NCI-H82 treated with DMSO at 0.1 percent for 48 hours (cell line): ENCODE data around the gene ALDH5A1.
A peak's percentile ranks its signal among the peaks of the same experiment; 100 is the strongest.

Experiments used
- DNase-seq: peaks from one replicate; lab custom pipeline; 2025; ENCODE audit not compliant: unreplicated experiment; lab: John Stamatoyannopoulos, UW

Gene ALDH5A1

GRCh38 chr6:24494821-24495795 is at the start of gene ALDH5A1:
Gene ALDH5A1, plus strand, starts transcription at chr6:24494969. Its CDS starts 28 bp downstream, at chr6:24494997.
- no peak for DNase-seq

DNA sequence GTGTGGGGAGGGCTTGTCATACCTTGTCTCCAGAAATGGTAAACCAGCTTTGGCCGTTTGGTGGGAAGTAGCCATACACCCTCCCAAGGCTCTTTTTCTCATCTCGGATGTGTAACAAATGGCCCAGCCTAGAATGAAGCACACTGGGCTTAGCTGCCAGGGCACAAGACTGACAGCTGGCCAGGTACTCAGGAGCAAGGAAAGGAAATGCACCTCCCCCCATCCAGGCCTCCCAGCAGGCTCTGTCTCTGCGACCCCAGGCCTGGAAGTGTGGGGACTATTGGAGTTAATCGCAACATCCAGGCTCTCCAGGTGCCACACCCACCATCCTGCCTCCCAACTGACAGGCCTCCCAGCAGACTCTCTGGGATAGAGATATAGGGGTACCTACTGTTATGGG is 49.1 kb upstream of the ALDH5A1 start:
- no peak for DNase-seq

GRCh38 chr6:24446670-24447069 is 48.1 kb upstream of the ALDH5A1 start:
- no peak for DNase-seq

DNA sequence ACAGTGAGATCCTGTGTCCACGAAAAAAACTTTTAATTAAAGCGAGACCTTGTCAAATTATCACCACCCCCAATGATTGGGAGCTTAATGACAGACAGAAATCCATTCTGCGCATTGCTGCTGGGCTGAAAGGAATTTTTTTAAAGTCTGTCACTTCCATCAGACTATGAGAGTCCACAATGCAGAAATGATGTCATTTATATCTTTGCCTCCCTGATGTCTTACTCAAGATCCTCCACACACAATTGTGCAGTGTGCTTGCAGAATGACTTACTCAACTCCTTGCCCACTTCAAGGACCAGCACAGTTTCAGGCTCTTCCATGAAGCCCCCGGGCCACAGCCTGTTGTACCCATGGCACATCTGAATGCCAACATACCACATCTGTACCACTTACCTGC is 46.4 kb upstream of the ALDH5A1 start:
- DNase-seq = no peak

DNA sequence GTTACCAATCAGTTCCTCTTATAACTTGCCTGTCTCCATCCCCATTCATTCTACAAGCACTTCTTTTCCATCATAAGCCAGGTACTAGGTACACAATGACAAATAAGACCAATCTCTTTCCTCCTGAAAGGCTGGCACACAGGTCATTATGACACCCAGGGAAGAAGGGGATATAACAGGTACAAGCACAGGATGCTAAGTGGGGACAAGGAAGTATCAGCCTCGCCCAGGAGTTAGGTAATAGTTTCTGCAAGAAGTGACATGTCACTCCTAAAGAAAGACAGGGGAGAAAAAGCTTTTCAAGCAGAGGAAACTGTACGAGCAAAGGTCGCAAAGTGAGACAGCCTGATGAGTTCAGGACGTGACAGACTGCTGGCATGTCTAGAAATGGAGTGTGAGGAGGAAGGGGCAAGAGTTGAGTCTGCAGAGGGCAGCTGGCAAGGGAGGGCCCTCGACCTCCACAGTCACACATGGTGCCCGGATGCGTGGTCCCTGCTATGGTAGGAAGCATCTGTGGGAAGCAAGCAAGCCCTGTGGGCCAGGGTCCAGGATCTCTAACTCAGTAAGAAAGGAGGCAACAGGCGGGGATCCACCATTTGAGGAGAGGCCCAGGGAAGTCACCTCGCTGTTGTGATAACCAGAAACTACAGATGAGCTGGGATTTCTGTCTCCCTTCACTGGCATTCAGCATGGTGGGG is 45.8 kb upstream of the ALDH5A1 start:
- DNase-seq = no peak

GRCh38 chr6:24451581-24452388 is 43.0 kb upstream of the ALDH5A1 start:
- no peak for DNase-seq

GRCh38 chr6:24453921-24454320 is 40.8 kb upstream of the ALDH5A1 start:
- no peak for DNase-seq

DNA sequence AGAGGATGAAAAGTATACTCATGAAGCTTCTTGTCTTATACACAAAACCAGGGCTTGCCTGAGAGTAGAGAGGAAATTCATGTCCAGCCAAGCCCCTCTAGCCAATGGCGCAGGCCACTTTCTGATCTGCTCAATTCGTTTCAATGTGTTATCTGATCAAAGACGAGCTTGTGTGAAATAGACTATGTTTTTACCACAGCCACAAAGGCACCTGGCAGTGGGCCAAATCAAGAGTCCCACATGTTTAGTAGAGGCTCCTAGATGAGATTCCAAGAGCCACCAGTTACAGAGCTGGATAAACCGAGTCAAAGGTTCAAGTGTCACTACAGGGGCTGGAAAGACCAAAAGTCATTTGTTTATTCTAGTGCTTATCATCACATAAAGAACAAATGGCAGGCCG is 40.3 kb upstream of the ALDH5A1 start:
- no peak for DNase-seq

DNA sequence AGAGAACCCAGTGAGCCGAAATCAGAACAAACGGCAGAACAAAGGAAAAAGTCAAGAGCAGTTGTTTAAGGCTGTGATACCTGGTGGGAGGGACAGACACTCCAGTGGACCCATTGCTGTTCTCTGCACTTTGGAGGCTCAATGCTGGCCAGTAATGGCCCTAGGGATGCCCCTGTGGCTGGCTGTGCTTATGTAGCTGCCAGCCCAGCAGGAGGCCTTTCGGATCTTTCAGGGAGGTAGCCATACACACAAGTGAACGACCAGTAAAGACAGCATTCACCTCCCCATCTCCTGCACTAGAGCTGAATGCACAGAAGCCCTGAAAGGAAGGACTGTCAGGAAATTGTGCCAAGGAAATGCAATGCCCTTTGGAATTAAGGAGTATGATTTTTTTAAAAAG is 39.7 kb upstream of the ALDH5A1 start:
- DNase-seq = no peak

DNA sequence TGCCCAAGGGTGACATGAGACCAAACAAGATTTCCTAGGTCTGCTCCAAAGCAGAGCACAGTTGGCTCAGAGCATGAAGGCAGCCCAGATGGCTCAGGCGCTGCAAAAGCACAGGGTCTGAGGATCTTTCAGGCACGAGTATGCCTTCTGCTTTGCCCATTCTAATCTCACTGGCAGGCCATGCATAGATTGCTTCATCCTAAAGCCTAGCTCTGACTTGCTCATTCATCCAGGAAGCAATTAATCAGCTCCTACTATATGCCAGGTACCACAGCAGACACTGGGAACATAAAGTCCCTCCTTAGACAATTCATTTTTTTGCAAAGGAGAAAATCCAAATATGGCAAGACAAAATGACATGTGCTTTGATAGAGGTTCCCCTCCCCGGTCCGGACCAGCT is 36.6 kb upstream of the ALDH5A1 start:
- no peak for DNase-seq

GRCh38 chr6:24458941-24459340 is 35.8 kb upstream of the ALDH5A1 start:
- no peak for DNase-seq

GRCh38 chr6:24460966-24461365 is 33.8 kb upstream of the ALDH5A1 start:
- no peak for DNase-seq

- DNase-seq = no peak
These were observed 30.3 kb upstream of the ALDH5A1 start for GRCh38 chr6:24464253-24465038.

GRCh38 chr6:24469811-24470210 is 25.0 kb upstream of the ALDH5A1 start:
- no peak for DNase-seq

DNA sequence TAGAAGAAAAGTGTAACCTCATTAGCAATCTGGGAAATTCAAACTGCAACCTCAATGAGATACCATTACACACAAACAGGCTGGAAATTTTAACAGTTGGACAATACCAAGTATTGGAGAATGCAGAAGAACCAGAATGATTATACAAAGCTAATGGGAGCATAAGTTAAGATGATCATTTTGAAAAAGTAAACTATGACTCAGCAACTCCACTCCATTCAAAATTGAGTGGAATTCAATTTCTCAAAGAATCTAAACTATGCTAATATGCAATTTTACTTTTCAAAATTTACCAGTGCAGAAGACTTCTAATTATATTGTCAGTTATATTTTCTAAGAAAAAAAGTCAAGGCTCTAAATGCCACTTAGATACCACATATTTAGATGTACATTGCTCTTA is 22.6 kb upstream of the ALDH5A1 start:
- DNase-seq = no peak

DNA sequence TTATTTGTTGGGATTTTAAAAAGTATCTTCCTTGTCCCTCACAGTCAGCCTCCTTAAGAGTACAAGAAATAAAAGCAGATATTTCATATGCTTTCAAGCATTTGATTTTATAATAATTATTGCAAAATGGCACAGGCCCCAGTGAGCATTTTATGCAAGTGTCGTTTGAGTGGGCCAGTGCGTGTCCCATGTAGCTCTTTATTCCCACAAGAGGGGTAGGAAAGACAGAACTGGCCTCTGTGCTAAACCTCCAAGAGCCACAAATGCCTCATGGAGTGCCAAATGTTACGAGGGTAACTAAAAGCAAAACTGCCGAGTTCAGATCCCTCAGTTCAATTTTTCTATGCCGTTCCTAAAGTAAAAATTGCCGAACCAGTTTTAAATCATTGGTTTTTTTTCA is 18.1 kb upstream of the ALDH5A1 start:
- DNase-seq = no peak

- DNase-seq = peak; percentile 61
These were observed 17.7 kb upstream of the ALDH5A1 start for GRCh38 chr6:24477070-24477469.

GRCh38 chr6:24478903-24479302 is 15.9 kb upstream of the ALDH5A1 start:
- DNase-seq = no peak

DNA sequence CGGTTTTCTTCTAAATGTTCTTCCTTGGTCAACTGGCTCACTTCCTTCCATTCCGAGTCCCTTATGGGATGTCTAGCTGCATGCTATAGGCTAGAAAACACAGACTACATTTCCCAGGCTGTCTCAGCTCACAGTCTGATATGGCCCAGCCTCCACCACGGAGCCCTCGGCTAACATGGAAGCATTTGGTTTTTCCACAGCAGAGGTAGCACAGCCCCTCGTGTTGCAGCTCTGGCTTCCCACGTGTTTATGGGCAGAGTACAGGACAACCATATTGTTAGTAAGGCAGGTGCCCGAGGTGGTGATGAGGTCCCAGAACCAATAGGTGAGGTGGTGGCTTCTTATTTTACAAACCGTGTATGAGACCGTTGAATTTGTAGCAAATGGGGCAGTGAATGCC is 14.1 kb upstream of the ALDH5A1 start:
- no peak for DNase-seq

DNA sequence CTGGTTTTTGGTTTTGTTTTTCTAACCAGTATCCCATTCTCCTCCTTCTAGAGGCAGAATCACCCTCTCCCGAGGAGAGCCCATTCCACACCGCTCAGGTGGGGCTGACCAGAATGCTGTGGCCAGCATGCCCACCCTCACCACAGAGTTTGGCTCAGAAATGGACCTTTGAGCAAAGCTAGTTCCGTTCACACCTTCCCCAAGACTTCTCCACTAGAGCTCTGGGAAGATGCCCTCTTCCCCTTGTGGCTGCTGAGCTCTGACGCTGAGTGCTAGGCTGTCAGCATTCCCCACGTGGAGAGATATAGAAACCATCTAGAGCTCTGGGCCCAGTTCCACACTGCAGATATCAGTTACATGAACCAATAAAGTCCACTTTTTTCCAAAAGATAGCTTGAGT is 13.3 kb upstream of the ALDH5A1 start:
- no peak for DNase-seq
